CD4-positive, alpha-beta T cell treated with Interleukin-2 at 100 ng/mL for 4 hours (primary cell): ENCODE measurements around the gene SCD5.

ENCODE experiments used
- DNase-seq: peaks from one replicate; pipeline ENCODE4 v3.0.0-alpha.2; 2020; ENCODE audit warnings: low spot score

Gene SCD5

GRCh38 chr4:82726596-82726995 lies 72.0 kb downstream of the SCD5 start:
- no peak for DNase-seq

DNA sequence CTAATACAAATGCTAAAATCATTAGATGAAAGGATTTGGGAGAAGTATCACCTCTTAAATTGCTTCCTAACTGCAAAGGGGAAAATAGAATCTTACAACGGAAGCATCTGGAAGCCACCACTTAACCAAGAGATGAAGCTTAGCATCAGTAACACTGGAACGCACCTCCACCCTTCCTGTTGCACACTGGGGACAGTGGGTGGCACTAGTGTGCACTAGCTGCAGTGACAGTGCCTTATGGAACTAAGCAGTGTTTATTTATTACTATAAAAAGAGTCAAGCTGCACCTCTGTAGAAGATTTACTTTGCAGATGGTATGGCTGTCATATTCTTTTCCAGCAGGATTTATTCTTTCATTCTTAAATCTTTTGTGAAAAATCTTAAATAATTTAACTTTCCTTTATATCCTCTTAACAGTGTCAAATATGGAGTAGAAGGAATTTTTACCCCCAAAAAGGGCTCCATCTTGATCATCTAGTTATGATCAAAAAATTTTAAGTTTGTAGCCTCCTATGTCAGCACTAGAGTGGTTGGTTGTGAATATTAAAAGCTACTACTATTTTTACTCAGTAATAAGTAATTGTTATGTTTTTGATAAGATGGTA lies 76.7 kb downstream of the SCD5 start:
- DNase-seq = peak; percentile 16

- DNase-seq = no peak
Observed at GRCh38 chr4:82718162-82718940, 80.2 kb downstream of the SCD5 start.

GRCh38 chr4:82715731-82716617 lies 82.6 kb downstream of the SCD5 start:
- no peak for DNase-seq

- no peak for DNase-seq
Observed at GRCh38 chr4:82713856-82714255, 84.7 kb downstream of the SCD5 start.

GRCh38 chr4:82712561-82712960 lies 86.0 kb downstream of the SCD5 start:
- no peak for DNase-seq

DNA sequence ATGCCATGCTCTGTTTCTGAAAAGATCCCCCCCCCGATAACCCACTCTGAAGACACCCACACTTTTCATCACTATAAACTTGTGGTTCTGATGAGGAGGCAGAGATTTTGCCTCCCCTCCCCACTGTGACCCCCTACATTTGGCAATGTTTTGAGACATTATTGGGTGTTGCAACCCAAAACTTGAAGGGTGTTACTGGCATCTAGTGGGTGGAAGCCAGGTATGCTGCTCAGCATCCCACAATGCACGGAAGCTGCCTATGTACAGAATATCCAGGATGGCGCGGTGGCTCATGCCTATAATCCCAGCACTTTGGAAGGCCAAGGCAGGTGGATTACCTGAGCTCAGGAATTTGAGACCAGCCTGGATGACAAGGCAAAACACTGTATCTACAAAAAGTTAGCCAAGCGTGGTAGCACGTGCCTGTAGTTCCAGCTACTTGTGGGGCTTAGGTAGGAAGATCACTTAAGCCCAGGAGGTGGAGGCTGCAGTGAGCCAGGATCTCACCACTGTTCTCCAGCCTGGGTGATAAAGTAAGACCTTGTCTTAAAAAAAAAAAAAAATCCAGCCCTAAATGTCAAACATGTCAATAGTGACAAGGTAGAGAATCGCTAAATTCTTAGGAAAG lies 87.3 kb downstream of the SCD5 start:
- no peak for DNase-seq

DNA sequence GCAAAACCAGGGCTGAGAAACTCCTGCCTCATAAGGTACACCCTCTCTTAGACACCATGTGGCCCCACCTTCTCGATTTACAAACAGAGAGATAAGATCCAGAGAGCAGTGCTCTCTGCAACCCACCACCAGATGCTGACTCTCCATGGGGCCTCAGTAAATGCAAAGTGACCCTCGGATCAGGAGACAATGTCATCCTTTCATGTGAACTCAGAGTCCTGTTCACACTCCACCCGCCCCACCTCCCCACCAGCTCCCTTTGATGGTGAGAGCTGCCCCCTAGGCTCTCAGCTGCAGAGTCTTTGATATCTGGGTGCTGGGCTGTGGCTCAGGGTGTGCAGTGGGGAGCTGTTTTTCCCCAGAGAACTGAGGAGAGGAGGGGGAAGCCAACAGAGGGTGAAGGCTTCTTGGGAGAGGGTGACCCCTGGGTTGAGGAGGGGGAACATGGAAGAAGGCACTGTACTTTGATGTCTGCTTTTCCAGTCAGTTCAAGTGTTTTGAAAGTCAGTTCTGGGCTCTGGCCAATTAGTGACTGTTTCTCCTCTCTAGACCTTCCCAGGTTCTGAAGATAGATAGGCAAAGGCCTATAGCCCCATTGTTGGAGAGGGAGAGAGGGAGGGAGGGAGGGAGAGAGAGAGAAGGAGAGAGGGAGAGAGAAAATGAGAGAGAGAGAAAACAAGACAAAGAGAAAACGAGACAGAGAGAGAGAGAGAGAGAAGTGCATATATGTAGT lies 88.2 kb downstream of the SCD5 start:
- DNase-seq = no peak

DNA sequence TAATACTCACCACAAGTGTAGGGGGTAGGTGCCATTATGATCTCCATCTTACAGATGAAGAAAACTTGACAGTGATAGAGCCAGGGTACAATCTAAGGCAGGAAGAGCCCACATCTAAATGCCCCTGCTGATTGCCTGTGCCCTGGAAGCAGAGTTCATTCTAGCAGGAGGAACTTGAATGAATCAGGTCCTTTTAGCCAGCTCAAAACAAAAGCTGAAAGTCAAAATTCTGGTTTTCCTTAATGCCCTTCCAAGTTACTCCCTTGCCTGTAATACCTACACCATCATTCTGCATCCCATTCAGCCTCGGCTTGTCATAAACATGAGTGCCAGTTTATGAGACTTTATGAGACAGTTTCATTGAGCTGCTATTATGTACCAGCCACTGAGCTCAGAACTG lies 89.6 kb downstream of the SCD5 start:
- no peak for DNase-seq

- no peak for DNase-seq
Observed at GRCh38 chr4:82706349-82707000, 92.1 kb downstream of the SCD5 start.

GRCh38 chr4:82705928-82706300 lies 92.7 kb downstream of the SCD5 start:
- no peak for DNase-seq

- no peak for DNase-seq
Observed at GRCh38 chr4:82705169-82705927, 93.2 kb downstream of the SCD5 start.

- DNase-seq = no peak
Observed at GRCh38 chr4:82704156-82704555, 94.4 kb downstream of the SCD5 start.

DNA sequence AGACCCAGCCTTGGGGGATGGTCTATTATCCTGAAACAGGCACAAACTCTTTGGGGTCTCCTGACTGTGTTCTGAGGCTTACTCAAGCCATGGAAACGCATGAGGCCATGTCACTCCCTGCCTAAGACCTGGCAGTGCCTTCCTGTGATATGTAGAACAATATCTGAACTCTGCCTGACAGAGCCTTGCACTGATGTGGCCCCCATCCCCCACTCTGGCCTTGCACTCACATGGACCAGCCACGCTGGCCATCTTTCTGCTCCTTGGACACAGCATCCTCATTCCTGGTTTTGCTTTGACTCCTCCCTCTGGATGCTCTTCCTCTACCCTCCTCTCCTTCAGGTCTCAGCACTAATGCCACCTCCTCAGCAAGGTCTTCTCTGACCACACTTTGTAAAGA lies 100.2 kb downstream of the SCD5 start:
- DNase-seq = no peak

GRCh38 chr4:82697561-82697960 lies 101.0 kb downstream of the SCD5 start:
- DNase-seq = no peak

- DNase-seq = no peak
Observed at GRCh38 chr4:82696117-82696860, 102.3 kb downstream of the SCD5 start.

DNA sequence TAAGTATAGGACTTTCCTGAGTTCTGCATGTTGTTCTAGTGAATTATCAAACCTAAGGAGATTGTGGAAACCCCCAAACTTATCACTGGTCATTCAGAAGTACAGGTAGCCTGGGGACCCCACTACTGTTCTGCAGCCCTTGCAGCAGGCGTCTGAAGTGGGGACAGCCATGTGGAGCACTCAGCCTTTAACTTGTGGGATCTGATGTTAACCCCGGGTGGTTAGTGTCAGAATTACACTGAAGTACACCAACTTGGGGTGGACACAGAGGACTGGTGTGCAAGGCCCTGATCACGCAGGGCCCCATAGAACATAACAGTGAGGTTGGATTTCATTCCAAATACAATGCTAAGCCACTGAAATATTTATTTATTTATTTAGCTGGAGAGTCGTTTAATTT lies 103.7 kb downstream of the SCD5 start:
- DNase-seq = no peak

DNA sequence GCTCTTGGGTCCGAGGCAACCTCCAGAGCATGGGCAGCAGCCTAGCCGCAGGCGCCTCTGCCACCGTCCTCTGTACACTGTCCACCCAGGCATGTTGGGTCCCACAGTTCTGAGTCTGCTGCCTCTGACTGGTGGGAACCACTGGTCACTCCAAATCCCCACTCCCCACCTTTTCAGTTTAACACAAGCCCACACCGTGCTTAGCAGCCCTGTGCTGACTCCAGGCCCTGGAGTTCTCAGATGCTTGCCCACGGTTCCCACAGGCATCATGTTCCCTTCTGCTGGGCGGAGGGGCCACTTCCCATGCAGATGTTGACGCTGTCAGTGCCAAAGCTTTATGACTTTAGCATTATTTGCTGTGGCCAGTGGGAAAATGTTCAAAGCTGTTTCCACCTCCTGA lies 104.5 kb downstream of the SCD5 start:
- no peak for DNase-seq

DNA sequence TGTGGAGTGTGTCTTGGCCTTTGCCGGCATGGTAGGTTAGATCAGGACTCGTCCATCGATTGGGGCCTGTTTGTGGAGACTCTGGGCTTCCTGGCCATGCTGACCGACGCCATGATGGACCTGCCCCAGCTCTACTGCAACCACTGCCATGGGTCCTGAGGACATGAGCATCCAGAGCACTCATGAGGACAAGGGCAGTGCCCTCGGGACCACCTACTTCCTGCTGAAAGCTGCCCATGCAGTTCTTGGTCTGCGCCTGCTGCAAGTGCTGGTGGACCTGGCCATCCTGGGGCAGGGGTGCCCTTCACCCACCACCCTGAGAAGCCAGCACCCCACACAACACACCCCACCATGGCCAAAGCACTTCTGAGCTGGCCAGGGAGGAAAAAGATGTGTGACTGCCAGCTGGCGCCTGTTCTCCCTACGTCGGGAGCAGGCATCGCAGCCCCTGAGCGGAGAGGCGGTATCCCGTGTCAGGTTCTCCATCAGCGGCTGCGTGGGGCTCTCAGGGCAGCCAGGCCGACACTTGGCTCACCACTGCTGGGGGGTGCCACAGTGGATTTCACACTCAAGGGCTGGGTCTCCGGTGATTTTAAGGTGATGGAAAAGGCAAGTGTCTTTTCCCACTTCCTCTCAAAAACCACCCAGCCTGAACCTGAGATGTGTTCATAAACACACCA lies 106.4 kb downstream of the SCD5 start:
- DNase-seq = no peak
